GM12874 (cell line): ENCODE measurements around the gene PCDH9.

ENCODE experiments used
- CTCF ChIP-seq: IDR thresholded peaks from 2 replicates; pipeline ENCODE4 v1.5.1; 2011; ENCODE audit warnings: low read depth, mild to moderate bottlenecking, control low read depth, low read length, moderate library complexity; ENCODE audit not compliant: insufficient read depth

The PCDH9 gene

GRCh38 chr13:67052550-67053490 lies 177.3 kb downstream of the PCDH9 start:
- TF ChIP-seq CTCF: no peak

- TF ChIP-seq CTCF: no peak
Measured at GRCh38 chr13:67049744-67050143, 180.4 kb downstream of the PCDH9 start.

- TF ChIP-seq CTCF: no peak
Measured at GRCh38 chr13:67048821-67049150, 181.3 kb downstream of the PCDH9 start.

- no peak for TF ChIP-seq CTCF
Measured at GRCh38 chr13:67048084-67048820, 181.9 kb downstream of the PCDH9 start.

- TF ChIP-seq CTCF: no peak
Measured at GRCh38 chr13:67045357-67045756, 184.8 kb downstream of the PCDH9 start.

GRCh38 chr13:67043901-67044300 lies 186.2 kb downstream of the PCDH9 start:
- no peak for TF ChIP-seq CTCF

GRCh38 chr13:67042556-67042955 lies 187.6 kb downstream of the PCDH9 start:
- no peak for TF ChIP-seq CTCF
